Measurements from ENCODE around the gene DMAC2. TPM values are rescaled to one million over a fixed set of nuclear protein-coding genes. Genes with fewer than 3 reads are reported as not detected.

Gene DMAC2
- polyA plus RNA-seq, 1 of the 3 experiments (the other 2 are of a cell fraction) = 71.4 TPM

DNA sequence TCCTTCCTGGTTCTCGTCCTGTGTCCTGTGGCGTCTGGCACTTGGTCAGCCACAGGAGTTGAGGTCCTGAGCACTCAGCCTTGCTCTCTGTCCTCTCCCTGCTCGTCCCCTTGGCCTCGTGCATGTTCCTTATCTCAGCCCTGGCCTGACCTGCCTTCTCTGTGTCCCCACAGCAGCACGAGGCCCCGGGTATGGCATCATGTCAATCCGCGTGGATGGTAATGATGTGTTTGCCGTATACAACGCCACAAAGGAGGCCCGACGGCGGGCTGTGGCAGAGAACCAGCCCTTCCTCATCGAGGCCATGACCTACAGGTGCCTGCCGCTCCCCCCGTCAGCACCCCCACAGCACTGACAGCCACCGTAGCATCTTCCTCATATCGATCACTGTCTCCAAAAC lies 17.3 kb downstream of the DMAC2 start:
- ChIA-PET POLR2A (no interaction called here), CTCF (no interaction called here)
- no peaks in the 10 kb centered on the region for H3K79me2 ChIP-seq (ENCODE audit: insufficient read depth)
- H3K9me3 ChIP-seq = no peaks in the 10 kb centered on the region
- no peak overlapping the region for H2AFZ ChIP-seq (ENCODE audit: low read depth)
- DNase-seq = no peak
- H3K9ac ChIP-seq = no peak overlapping the region
- H3K4me2 ChIP-seq = no peak overlapping the region
- H3K9me2 ChIP-seq = no peaks in the 10 kb centered on the region
- TF ChIP-seq ELF1 (IDR thresholded peaks at IDR 0.05) (no peak), RCOR1 (IDR thresholded peaks at IDR 0.05; ENCODE audit: low read length) (no peak), MEF2A (IDR thresholded peaks at IDR 0.05; ENCODE audit: borderline replicate concordance, low read depth) (no peak), NRF1 (IDR thresholded peaks at IDR 0.05; ENCODE audit: low read depth, low read length) (no peak), TCF12 (IDR thresholded peaks at IDR 0.05) (no peak), RAD21 (IDR thresholded peaks at IDR 0.05; ENCODE audit: low read length) (no peak), EZH2phosphoT487 (IDR thresholded peaks at IDR 0.05; ENCODE audit: borderline replicate concordance, low read depth) (no peak), POLR2AphosphoS5 (IDR thresholded peaks at IDR 0.05; ENCODE audit: low read depth, low read length) (no peak), TEAD4 (IDR thresholded peaks at IDR 0.05; ENCODE audit: borderline replicate concordance, insufficient read depth) (no peak), MXI1 (IDR thresholded peaks at IDR 0.05; ENCODE audit: low read depth, low read length) (no peak), GATA2 (CRISPR knock-in tag; IDR thresholded peaks at IDR 0.05) (no peak), JUND (IDR thresholded peaks at IDR 0.05) (no peak), TAF1 (IDR thresholded peaks at IDR 0.05; ENCODE audit: borderline replicate concordance, low read depth, low read length) (no peak), SIN3A (IDR thresholded peaks at IDR 0.05; ENCODE audit: borderline replicate concordance, low read depth, low read length) (no peak)
- TF ChIP-seq, protein P1, sequence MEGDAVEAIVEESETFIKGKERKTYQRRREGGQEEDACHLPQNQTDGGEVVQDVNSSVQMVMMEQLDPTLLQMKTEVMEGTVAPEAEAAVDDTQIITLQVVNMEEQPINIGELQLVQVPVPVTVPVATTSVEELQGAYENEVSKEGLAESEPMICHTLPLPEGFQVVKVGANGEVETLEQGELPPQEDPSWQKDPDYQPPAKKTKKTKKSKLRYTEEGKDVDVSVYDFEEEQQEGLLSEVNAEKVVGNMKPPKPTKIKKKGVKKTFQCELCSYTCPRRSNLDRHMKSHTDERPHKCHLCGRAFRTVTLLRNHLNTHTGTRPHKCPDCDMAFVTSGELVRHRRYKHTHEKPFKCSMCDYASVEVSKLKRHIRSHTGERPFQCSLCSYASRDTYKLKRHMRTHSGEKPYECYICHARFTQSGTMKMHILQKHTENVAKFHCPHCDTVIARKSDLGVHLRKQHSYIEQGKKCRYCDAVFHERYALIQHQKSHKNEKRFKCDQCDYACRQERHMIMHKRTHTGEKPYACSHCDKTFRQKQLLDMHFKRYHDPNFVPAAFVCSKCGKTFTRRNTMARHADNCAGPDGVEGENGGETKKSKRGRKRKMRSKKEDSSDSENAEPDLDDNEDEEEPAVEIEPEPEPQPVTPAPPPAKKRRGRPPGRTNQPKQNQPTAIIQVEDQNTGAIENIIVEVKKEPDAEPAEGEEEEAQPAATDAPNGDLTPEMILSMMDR (IDR thresholded peaks at IDR 0.05) = no peak
- TF ChIP-seq, protein P2, sequence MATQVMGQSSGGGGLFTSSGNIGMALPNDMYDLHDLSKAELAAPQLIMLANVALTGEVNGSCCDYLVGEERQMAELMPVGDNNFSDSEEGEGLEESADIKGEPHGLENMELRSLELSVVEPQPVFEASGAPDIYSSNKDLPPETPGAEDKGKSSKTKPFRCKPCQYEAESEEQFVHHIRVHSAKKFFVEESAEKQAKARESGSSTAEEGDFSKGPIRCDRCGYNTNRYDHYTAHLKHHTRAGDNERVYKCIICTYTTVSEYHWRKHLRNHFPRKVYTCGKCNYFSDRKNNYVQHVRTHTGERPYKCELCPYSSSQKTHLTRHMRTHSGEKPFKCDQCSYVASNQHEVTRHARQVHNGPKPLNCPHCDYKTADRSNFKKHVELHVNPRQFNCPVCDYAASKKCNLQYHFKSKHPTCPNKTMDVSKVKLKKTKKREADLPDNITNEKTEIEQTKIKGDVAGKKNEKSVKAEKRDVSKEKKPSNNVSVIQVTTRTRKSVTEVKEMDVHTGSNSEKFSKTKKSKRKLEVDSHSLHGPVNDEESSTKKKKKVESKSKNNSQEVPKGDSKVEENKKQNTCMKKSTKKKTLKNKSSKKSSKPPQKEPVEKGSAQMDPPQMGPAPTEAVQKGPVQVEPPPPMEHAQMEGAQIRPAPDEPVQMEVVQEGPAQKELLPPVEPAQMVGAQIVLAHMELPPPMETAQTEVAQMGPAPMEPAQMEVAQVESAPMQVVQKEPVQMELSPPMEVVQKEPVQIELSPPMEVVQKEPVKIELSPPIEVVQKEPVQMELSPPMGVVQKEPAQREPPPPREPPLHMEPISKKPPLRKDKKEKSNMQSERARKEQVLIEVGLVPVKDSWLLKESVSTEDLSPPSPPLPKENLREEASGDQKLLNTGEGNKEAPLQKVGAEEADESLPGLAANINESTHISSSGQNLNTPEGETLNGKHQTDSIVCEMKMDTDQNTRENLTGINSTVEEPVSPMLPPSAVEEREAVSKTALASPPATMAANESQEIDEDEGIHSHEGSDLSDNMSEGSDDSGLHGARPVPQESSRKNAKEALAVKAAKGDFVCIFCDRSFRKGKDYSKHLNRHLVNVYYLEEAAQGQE (IDR thresholded peaks at IDR 0.05; ENCODE audit: low read depth, low read length) = no peak
- TF ChIP-seq, protein P3, sequence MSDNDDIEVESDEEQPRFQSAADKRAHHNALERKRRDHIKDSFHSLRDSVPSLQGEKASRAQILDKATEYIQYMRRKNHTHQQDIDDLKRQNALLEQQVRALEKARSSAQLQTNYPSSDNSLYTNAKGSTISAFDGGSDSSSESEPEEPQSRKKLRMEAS (IDR thresholded peaks at IDR 0.05; ENCODE audit: low read depth) = no peak
- TF ChIP-seq, protein P4, sequence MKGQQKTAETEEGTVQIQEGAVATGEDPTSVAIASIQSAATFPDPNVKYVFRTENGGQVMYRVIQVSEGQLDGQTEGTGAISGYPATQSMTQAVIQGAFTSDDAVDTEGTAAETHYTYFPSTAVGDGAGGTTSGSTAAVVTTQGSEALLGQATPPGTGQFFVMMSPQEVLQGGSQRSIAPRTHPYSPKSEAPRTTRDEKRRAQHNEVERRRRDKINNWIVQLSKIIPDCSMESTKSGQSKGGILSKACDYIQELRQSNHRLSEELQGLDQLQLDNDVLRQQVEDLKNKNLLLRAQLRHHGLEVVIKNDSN (IDR thresholded peaks at IDR 0.05; ENCODE audit: borderline replicate concordance, low read depth) = no peak
- 78% methylated on average over 18 of the region's 18 CpGs for WGBS (ENCODE audit: low lambda C conversion rate)
- no peaks in the 10 kb centered on the region for H3K27me3 ChIP-seq (ENCODE audit: insufficient read depth)
- no peak overlapping the region for H3K4me3 ChIP-seq (ENCODE audit: low read depth in 2 of 2, low read length in 1 of 2)
- no peak overlapping the region for H3K27ac ChIP-seq (ENCODE audit: low read depth in 2 of 2, low read length in 1 of 2)
- no peaks in the 10 kb centered on the region for H3F3A ChIP-seq (replicated peaks; ENCODE audit: insufficient read depth)
- no peaks in the 10 kb centered on the region for H4K20me1 ChIP-seq (ENCODE audit: insufficient read depth)
- H3K4me1 ChIP-seq (ENCODE audit: control insufficient read depth in 1 of 2, insufficient read depth in 2 of 2, low read depth in 1 of 2, low read length in 1 of 2) = no peaks in the 10 kb centered on the region; a peak in 1 of 4 replicates
- peaks cover 3 to 28% of the 10 kb centered on the region in 2 experiments for H3K36me3 ChIP-seq (replicated peaks in 1 of 2; ENCODE audit: control insufficient read depth in 1 of 2, insufficient read depth in 2 of 2, low read length in 1 of 2)
